ENCODE data around the gene GSG1L.

DNA sequence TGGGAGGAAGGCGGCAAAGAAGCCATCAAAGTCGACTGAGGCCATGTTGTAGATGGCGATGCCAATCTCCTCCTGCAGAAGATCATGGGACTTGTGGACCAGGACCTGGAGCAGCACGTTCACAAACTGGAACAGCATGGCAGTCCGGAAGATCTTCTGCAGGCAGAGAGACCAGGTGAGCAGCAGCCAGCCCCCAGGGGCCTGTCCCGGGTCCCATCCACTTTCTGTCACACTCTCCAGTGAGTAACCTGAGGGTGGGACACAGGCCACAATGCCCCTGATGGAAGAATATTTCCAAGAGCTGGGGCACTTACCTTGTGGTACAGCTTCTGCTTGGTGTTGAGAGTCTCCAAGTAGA lies 38.0 kb upstream of the GSG1L start:
- TF ChIP-seq, protein P1, sequence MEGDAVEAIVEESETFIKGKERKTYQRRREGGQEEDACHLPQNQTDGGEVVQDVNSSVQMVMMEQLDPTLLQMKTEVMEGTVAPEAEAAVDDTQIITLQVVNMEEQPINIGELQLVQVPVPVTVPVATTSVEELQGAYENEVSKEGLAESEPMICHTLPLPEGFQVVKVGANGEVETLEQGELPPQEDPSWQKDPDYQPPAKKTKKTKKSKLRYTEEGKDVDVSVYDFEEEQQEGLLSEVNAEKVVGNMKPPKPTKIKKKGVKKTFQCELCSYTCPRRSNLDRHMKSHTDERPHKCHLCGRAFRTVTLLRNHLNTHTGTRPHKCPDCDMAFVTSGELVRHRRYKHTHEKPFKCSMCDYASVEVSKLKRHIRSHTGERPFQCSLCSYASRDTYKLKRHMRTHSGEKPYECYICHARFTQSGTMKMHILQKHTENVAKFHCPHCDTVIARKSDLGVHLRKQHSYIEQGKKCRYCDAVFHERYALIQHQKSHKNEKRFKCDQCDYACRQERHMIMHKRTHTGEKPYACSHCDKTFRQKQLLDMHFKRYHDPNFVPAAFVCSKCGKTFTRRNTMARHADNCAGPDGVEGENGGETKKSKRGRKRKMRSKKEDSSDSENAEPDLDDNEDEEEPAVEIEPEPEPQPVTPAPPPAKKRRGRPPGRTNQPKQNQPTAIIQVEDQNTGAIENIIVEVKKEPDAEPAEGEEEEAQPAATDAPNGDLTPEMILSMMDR (IDR thresholded peaks at IDR 0.05; ENCODE audit: poor library complexity) = no peak
- no peak for TF ChIP-seq EZH2phosphoT487 (IDR thresholded peaks at IDR 0.05; ENCODE audit: low read depth, severe bottlenecking, unreplicated experiment)
